ENCODE data around the gene HTR1D.
A peak's percentile ranks its signal among the peaks of the same experiment; 100 is the strongest.
"Not testable (repeated sequence)": the region's sequence is repeated elsewhere in the genome, so short reads cannot be mapped to it uniquely, and the experiment has no call there.

The HTR1D gene

DNA sequence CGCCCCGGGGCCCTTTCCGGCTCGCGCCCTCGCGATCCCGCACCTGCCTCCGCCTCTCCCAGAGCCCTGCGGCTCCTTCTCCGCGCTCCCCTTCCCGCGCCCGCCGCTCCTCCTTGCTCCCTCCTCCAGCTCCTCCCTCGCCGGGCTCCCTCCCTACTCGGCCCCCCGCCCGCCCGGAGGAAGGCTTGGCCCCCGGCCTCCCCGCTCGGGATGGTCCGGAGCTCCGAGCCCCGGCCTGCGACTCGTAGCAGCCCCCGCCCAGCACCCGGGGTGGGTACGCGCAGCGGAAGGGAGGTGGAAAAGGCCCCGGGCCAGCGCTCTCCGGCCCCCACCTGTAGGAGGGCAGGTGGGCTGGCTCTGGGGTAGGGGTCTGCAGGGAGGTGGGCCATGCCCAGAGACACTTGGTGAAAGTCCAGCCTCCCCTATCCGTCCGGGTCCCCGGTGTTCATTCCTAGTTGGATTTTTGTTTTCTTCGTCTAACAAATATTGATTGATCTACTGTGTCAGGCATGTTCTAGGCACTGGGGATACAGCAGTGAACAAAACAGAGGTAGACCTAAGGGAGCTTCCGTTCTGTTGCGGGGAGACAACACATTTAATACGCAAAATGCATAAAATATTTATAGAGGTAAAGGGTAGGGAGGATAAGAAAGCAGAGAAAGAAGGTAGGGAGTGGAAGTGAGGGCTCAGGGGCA is at the start of gene HTR1D:
HTR1D (minus strand) TSS at position 82 of the 695 bp plus-strand sequence. CDS start 23,283 bp downstream, outside the sequence.
- DNase-seq = peak; percentile 14

GRCh38 chr1:23263380-23263887 is 46.1 kb upstream of the HTR1D start:
- DNase-seq = no peak

- DNase-seq = not testable (repeated sequence)
Observed at GRCh38 chr1:23258082-23258481, 40.8 kb upstream of the HTR1D start.

DNA sequence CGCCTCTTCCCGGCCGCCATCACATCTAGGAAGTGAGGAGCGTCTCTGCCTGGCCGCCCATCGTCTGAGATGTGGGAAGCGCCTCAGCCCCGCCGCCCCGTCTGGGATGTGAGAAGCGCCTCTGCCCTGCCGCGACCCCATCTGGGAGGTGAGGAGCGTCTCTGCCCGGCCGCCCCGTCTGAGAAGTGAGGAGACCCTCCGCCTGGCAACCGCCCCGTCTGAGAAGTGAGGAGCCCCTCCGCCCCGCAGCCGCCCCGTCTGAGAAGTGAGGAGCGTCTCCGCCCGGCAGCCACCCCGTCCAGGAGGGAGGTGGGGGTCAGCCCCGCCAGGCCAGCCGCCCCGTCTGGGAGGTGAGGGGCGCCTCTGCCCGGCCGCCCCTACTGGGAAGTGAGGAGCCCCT is 40.1 kb upstream of the HTR1D start:
- DNase-seq = not testable (repeated sequence)

GRCh38 chr1:23254584-23254983 is 37.3 kb upstream of the HTR1D start:
- no peak for DNase-seq

DNA sequence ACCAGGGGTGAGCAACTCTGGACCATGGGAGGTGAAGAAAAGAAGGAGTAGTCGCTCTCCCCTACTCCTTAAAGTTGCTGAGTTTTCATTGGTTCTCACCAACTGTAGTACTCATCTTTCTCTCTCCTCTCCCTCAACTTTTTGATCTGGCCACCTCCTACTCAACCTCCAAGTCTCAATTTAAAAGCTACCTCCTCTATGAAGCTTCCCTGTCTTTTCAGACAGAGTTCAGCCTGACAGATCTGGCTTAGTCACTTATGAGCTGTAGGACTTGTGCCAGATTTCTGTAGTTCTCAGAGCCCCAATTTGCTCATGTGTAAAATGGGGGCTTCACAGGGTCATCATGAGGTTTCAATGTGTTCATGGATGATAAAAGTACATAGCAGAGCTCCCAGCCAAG is 34.5 kb upstream of the HTR1D start:
- no peak for DNase-seq

- DNase-seq = no peak
Observed at GRCh38 chr1:23249787-23250454, 32.6 kb upstream of the HTR1D start.

- DNase-seq = no peak
Observed at GRCh38 chr1:23247276-23247675, 30.0 kb upstream of the HTR1D start.

DNA sequence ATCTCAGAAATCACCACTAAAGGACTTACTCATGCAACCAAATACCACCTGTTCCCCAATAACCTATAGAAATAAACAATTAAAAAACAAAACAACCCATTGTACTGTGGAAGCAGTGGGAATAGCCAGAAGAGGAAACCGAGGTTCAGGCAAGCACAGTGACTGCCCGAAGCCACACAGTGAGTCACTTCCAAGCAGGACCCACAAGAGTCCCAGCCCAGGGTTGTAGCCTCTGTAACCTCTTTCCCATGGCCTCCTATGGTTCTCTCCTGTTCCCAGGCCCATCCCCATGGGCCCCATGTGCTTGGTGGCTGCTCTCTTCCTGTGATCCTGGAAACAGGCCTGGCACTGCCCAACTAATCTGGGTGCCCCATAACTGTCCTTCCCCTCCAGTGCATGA is 29.0 kb upstream of the HTR1D start:
- no peak for DNase-seq

- no peak for DNase-seq
Observed at GRCh38 chr1:23244256-23244761, 27.0 kb upstream of the HTR1D start.

DNA sequence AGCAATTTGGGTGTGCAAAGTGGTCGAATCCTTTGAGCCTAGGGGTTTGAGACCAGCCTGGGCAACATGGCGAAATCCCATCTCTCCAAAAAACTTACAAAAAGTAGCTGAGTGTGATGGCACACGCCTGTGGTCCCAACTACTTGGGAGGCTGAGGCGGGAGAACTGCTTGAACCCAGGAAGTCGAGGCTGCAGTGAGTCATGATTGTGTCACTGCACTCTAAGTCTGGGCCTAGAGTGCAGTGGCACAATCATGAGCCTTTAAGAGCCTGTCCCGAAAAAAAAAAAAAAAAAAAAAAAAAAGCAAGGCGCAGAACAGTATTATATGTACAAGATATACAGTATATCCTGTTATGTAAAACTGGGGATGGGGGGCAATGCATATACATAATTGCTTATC is 25.1 kb upstream of the HTR1D start:
- DNase-seq = no peak

GRCh38 chr1:23239638-23240295 is 22.5 kb upstream of the HTR1D start:
- DNase-seq = no peak

GRCh38 chr1:23238565-23238964 is 21.3 kb upstream of the HTR1D start:
- DNase-seq = no peak

DNA sequence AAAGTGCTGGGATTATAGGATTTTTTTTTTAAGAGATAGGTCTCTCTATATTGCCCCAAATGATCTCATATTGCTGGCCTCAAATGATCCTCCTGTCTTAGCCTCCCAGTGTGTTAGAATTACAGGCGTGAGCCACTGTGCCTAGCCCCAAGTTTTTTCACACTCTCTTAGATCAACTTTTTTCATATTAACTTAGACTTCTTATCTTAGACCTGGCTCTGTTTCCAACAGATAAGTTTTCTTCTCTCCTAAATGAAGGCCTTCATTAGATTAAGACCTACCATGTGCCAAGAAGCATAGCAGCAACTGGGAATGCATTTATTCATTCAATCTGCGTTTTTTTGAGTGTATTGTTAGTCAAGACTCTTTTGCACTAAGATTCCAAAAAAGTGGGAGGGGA is 20.2 kb upstream of the HTR1D start:
- no peak for DNase-seq

GRCh38 chr1:23227806-23228205 is 10.5 kb upstream of the HTR1D start:
- DNase-seq = no peak

GRCh38 chr1:23224739-23225648 is 7.7 kb upstream of the HTR1D start:
- DNase-seq = no peak

DNA sequence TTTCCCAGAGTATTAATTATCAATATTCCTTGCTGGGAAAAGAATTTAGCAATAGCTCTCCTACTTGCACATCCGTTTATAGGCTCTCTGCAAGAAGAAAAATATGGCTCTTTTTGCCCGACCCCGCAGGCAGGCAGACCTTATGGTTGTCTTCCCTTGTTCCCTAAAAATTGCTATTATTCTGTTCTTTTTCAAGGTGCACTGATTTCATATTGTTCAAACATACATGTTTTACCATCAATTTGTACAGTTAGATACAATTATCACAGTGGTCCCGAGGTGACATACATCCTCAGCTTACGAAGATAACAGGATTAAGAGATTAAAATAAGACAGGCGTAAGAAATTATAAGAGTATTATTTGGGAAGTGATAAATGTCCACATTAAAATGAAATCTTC is 6.7 kb upstream of the HTR1D start:
- not testable (repeated sequence) for DNase-seq

GRCh38 chr1:23223490-23223951 is 6.2 kb upstream of the HTR1D start:
- DNase-seq = not testable (repeated sequence)

- DNase-seq = no peak
Observed at GRCh38 chr1:23222742-23223141, 5.4 kb upstream of the HTR1D start.

GRCh38 chr1:23222331-23222730 is 5.0 kb upstream of the HTR1D start:
- DNase-seq = no peak

- DNase-seq = no peak
Observed at GRCh38 chr1:23221107-23221506, 3.8 kb upstream of the HTR1D start.

DNA sequence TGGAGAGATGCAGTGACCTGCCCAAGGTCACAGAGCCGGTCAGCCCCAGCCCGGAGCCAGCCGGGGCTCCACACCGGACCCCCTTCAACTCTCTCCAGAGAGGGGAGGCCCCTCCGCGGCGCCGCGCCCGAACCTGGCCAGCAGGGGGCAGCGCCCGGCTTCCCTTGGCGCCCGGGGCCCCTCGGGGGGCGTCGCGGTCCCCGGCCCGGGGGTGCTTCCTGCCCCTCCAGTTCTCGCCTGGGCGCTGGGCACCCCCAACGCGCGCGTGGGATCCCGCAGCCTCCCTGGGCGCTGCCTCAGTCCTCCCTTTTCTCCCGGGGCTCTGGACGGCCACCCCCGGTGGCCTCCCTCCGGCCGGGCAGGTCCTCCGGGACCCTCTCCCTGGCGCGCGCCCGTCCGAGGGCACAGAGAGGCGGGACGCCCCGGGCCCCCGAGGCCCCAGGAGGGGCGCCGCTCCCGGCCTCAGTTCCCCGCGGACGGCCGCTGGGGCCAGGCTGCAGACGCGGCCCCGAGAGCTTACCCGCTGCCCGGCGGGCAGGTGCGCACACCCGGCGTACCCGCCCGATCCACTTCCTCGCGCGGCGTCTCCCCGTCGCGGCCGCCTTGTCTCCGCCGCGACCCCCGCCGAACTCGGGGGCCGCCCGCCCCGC is 406 bp downstream of the HTR1D start:
- peak; percentile 46 for DNase-seq
